GM19438 (cell line): Measurements from ENCODE around the gene SP5.
"Not testable (repeated sequence)": the region's sequence is repeated elsewhere in the genome, so short reads cannot be mapped to it uniquely, and the experiment has no call there.

Experiments used
- ATAC-seq: cut with Tn5 transposase; IDR thresholded peaks from one replicate; pipeline ENCODE4 v1.9.1; 2021; ENCODE audit warnings: low read depth; ENCODE audit not compliant: unreplicated experiment

Gene SP5

DNA sequence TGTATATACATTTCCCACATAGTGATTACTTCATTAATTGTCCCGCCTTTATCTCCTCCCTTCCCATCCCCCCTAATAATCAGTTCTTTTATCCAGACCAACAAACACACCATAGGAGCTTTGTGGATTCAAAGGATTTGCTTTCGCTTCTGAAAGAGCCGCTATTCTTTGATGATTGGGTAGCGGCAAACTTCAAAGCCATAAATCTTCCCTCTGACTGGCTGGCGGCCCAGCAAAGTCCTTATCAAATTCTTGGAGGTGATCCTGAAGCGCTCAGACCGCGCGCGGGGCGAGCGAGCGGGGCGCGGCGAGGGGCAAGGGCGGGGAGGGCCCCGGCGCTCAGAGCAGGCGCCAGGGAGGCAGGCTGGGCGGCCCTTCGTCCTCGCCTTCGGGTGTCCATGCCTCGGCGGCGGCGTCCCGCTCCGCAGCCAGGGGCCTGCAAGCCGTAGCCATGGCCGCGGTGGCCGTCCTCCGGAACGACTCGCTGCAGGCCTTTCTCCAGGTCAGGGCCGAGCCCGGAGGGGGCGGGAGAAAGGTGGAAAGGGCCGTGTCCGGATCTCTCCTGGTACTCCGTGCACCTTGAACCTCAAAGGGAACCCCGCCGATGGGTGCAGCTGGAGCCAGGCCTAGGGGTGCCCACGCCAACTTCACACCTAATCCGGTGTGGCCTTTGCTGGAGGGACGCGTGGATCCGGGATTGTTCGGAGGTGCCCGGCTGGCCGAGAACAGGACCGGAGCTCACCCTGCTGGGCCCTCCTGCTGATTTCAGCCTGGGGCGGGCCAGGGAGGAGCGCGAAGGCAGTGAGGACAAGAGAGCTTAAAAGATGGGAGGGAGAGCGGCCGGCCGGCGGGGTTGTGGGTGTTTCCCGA lies at the start of gene SP5:
Gene SP5 (plus strand): TSS at position 276 of the 870 bp plus-strand sequence. CDS start 176 bp downstream, at position 452.
- no peak for ATAC-seq

DNA sequence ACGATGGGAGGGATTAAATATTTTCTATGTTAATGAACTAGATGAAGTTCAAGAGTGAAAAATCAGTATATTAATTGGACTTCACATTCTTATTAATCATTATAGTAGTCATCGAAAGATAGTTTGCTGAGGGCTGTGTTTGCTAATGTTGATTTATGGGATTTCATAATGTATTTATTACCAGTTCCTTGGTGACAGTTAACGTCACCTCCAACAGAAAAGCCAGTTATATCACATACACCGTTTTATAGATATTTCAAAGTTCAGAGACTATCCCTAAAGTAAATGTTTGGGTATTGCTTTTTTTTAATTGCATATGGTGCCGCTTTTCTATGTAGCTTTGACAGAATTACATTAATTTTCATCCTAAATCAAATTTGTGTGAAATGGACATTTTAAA lies 49.4 kb upstream of the SP5 start:
- ATAC-seq: no peak

DNA sequence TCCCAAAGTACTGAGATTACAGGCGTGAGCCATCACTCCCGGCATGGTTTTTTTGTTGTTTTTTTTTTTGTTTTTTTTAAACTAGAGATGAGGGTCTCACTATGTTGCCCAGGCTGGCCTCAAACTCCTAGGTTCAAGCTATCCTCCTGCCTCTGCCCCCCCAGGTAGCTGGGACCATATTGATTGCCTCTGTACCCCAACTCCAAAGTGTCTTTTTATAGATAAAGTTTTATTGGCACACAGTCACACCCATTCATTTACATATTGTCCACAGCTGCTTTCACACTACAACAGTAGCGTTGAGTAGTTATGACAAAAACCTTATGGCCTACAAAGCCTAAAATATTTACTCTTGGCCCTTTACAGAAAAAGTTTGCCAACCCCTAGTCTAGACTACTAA lies 45.2 kb upstream of the SP5 start:
- no peak for ATAC-seq

DNA sequence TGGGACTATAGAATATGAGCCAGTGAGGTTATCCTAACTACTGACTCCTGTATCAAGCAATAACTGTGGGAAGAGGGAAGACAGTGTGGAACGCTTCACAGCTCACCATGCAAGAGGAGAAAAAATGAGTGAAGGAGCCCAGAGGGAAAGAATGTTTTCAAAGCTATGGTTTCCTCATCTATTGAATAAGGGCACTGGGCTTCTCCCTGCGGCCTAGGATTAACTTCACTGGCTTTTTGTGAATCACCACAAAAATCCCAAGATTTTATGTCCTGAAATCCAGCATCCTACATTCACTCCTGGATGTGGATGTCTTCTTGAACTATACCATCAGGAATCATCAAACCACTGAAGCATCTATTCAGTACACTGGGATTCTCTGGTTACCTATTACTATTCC lies 44.5 kb upstream of the SP5 start:
- ATAC-seq: no peak

DNA sequence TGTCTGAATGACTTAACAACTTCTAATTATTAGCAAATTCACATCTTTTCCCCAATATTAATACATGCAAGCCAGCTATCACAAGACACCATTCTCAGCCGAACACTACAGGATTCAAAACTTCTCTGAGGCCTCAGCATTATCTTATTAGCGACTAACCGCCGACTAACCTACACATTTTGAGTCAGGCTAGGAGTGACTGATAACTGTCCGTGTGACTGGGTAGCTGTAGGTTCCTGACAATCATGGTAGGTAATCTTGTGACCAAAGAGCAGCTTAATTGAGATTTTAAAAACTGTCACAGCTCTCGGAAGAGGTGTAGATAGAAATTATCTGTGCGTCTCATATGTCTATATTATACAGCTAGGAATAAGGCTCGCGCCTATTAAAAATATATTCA lies 44.1 kb upstream of the SP5 start:
- no peak for ATAC-seq

DNA sequence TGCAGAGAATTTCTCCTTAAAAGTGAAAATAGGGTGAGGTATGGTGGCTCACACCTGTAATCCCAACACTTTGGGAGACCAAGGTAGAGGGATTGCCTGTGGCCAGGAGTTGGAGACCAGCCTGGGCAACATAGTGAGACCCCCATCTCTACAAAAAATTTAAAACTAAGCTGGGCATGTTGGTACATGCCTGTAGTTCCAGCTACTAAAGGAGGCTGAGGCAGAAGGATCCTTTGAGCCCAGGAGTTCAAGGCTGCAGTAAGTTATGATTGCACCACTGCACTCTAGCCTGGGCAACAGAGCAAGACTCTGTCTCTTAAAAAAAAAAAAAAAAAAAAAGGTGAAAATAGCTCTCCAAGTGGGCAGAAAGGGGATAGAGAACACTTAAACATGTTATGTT lies 40.9 kb upstream of the SP5 start:
- ATAC-seq: not testable (repeated sequence)

DNA sequence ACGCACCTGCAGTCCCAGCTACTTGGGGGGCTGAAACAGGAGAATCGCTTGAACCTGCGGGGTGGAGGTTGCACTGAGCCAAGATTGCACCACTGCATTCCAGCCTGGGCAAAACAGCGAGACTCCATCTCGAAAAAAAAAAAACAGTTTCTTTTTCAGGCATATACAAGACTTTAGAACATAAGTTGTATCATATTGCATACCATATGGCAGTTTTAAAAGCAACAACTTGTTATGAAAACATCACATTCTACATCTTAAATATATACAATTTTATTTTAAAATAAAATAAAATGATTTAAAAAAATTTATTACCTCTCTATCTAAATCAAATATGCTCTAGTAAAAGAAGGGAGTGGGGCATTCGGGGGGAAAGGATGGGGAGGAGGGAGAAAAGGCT lies 39.4 kb upstream of the SP5 start:
- ATAC-seq: no peak

DNA sequence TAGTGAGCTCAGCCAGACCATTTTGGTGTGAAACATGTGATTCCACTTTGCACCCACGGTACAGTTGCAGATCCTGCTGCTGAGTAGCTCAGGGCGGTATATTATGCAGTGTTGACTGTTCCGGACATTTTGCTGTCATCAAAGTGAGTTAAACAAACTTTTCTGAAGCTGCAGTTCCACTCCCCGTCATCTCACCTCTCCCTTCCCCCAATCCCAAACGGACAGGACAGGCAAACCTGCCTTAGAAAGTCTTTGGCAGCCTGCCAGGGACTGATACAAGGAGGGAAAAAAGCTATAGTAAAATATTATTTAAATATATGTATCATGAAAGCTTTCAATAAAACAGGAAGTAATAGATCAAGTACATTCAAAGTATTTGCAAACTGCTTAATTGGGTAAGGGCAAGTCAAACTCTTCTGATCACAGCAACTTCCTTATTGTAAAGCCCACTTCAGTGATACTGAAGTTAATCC lies 35.5 kb upstream of the SP5 start:
- ATAC-seq: no peak

DNA sequence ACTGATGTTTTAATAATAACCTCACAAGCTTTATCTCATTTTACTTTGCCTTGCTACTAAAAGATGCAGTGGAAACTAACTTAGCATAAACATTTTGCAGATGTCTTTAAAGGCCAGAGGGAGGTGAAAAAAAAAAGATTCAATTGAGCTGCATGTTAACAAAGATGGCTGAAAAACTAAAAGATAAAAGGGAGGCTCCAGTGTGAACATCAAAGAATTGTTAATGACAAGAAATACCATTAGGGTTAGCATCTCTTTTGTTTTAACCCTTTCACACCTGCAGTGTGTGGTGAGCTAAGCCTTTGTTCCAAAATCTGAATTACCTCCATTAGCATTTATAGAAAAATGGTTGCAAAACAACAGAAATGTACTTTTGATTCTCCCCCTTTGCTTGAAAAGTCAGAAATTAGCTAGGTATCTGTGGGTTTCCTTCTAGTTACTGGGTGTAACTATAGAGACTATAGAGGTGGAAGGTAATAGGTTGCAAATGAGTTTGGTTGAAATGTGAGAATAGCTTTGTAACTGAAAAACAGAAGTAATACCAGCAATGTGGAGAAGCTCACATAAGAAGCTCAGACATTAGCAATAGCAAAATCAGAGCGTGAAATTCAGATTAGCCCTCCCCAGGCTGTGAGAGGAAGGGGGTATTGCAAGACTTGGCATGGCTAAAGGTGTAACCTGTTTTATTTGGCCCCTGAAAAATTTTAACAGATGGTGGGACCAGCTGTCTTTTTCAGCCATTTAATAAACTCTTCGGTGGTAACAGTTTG lies 34.8 kb upstream of the SP5 start:
- no peak for ATAC-seq

DNA sequence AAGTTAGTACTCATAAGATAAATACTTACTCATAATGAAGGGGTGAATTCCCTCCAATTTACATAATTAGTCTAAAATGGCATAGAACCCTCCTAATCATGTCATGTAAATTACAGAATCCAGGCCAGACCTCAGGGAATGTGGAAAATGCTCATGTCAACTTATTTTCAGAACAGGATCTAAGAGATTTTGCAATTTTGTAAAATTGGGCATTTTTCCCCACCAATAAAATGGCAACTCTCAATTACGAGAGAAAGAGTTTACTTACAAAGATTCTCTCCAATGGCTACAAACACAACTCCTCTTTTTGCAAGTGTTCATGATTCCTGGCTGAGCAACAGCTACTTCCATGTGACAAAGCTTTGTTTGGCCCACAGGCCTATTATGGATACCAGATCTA lies 33.8 kb upstream of the SP5 start:
- no peak for ATAC-seq

DNA sequence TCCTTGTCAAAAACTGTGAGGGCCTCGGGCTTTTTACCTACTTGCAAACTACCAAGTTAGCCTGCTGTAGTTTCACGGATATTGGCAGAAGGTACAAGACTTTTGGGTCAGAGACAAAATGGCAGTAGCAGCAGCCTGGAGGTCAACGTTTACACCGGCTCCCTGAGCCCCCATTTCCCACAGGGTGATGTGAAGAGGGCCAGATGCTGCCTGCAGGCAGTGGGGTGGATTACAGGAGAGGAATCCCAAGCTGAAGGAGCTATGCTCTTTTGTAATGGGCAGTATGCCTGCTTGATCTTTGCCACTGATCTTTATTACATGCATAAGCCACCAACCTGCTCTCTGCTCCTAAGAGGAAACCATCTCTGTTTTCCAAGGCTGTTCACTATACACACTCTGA lies 29.5 kb upstream of the SP5 start:
- no peak for ATAC-seq

DNA sequence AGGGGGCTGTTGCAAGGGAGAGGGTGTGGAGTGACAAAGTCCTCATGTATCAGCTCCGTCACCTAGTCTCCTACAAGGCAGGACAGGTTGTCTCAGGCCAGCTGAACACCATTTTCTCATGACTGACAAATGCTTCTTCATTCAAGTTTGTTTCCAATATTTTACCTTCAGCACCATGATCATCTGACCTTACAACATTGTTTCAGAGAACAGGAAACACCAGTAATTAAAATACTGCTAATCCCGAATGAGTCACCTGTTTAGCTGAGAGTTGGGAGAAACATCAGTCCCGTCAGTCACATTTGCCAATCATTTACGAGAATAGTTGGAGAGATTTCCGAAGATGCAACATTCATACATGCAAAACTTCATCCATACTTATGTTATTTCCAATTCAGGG lies 25.7 kb upstream of the SP5 start:
- ATAC-seq: no peak

DNA sequence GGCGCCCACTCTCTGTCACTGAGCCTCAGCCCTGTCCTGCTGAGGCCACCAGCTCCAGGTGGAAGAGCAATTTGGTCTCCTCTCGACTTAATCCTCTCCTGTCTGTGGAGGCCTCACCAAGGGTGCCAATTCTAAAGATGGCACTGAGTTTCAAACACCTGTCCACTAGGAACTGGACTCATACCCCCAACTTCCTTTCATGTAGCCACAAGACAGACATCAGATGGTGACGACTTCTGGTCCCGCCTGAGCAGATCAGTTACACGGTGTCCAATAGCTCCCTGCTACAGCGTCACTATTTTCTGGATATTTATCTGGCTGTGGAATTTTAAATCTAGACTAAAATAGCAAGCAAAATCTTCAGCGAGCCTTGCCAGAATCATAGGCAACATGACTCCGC lies 24.5 kb upstream of the SP5 start:
- ATAC-seq: no peak

DNA sequence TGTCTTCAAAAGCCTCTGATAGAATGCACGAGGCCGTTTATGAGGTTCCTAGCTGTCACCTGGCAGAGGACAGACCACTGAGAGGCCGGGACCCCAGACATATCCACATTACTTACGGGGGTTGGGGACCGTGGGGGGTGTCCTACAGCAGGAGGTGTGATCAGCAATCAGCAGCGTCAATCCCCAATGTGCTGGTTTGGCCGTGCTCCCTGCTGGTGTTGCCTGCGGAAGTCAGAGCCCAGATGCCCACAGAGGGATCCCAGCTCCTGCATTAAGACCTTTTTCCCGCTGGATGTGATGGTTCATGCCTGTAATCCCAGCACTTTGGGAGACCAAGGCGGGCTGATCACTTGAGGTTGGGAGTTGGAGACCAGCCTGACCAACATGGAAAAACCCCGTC lies 20.8 kb upstream of the SP5 start:
- no peak for ATAC-seq

DNA sequence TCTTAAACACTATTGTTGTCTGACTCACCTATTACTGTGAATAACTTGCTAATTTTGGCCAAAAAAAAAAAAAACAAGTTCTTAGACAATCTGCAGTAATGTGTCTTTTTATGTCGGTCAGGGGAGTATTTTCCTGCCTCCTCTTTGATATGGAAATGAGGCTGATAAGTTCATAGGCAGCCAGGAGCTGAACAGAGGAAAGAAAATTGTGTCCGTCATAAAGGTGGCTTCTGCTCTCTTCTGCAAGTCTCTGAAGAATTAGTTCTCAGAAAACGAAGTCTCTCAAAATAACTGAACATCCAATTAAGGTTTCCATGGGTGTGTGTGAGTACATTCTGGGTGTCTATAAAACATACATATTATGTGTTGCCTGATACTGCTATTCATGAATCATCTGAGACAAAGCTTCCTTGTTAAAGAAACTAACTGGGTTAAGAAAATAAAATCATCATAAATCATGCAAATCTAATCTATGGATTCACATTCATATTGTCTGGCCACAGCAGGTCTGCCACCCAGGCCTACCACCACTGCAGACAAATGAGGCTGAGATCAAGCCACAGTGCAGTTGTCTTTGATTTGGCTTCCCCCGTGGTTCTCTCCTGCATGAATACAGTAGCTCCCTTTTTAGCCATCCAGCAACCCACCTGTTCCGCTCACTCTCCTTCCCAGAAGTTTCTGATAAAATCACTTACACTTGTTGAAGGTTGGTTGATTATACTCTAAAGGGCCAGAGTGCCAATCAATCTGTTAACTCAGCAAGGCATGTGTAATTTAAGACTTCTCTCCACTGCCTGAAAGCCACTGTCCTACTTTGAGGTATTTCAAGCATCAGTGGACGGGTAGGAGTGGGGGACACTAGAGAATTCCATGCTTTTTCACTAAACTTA lies 19.4 kb upstream of the SP5 start:
- ATAC-seq: no peak

DNA sequence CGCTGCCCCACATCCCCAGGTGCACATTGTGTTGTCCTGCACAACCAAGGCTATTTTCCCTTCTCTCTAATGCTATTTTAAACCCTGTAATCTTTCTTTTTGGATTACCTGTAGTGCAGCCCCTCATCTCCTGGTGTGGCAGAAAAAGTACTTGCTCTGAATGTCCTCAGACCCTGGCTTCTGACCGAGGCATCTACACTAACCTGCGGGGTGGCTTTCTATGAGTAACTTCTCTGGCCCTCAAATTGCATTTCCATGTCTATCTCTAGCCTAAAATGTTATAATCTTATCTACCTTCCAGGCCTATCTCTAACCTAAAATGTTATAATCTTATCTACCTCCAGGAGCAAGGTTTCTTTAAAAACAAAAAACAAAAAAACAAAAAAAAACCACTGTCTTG lies 18.2 kb upstream of the SP5 start:
- ATAC-seq: no peak

DNA sequence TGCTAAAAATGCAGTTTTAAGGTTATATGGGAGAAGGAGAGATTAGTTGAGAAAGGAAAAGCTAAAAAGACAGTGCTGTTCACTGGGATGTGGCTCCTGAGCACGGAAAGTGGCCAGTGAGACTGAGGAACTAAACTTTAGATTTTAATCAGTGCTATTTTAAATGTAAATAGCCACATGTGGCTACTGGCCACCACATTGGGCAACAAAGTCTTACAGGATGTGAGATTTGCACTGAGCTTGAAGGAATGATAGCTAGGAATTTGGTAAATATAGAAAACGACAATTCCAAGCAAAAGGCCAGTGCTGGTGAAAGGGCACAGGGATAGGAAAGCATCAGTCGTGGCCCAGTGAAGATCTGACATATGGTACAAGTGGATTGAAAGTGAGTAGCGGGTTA lies 14.1 kb upstream of the SP5 start:
- no peak for ATAC-seq

DNA sequence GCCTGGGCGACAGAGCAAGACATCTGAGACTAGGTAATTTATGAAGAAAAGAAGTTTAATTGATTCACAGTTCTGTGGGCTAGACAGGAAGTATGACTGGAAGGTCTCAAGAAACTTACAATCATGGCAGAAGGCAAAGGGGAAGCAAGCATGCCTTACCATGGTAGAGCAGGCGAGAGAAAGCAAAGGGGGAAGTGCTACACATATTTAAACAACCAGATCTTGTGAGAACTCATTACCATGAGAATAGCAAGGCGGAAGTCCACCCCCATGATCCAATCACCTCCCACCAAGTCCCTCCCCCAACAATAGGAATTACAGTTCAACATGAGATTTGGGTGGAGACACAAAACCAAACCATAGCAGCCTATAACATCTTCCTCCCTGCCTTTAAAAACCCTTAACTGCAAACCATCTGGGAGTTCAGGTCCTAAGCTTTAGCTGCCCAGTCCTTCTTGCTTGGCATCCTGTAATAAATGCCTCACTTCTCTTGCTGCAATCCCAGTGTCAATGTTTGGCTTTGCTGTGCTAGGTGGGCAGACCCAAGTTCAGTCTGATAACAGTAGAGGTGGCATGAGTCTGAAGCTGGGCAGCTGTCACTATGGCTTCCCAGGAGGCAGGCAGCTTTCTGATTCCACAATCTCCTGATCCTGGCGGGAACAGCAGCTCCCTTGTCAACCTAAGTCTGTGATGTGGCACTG lies 11.2 kb upstream of the SP5 start:
- ATAC-seq: no peak

DNA sequence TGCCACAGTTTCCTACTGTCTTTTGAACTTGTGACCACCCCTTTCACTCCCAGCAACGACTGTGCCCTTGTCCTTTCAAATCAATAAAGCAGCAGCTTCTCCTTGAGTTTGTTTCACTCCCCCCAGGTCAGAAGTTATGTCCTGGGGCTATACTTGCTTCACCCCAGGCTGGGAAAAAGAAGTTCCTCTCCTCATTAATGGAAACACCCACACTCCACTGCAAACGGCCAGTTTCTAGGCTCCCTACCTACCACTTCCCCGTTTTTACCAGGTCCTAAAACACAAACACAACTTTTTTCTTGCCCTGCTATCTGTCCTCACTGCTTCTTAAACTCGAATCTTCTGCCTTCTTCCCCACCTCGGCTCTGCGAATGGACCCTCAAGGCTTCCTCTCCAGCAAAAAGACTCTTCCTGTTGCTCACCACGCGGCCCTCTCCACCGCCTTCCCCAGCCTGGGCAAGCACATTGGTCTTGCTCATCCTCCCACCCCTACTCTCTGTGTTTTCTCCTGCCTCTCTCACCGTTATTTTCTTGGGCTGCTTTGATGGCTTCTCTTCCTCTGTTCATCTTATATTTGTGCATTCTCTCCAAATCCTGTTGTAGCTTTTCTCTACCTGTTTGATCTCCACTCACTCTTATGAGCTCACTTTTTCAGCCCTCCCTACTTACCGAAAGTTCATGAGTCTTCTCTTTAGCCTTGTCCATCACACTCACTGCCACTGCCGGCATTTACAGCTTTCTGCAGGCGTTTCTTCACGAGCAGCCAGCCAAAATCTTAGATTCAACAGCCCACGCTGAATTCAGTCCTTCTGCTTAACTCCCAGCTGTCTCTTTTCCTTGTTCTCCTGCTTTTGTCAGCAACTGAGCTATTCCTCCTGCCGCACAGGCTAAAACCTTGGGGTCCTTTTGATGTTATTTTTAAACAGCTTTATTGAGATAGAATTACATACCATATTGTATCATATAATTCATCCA lies 7.0 kb upstream of the SP5 start:
- no peak for ATAC-seq
